CD4-positive, alpha-beta T cell treated with Interleukin-6 for 4 hours (primary cell): ENCODE results near the gene PARP3.
"Not testable (repeated sequence)": the region's sequence is repeated elsewhere in the genome, so short reads cannot be mapped to it uniquely, and the experiment has no call there.

Experiments used
- DNase-seq: peaks from one replicate; pipeline ENCODE4 v3.0.0-alpha.2; 2020; ENCODE audit warnings: mixed read lengths

The PARP3 gene

DNA sequence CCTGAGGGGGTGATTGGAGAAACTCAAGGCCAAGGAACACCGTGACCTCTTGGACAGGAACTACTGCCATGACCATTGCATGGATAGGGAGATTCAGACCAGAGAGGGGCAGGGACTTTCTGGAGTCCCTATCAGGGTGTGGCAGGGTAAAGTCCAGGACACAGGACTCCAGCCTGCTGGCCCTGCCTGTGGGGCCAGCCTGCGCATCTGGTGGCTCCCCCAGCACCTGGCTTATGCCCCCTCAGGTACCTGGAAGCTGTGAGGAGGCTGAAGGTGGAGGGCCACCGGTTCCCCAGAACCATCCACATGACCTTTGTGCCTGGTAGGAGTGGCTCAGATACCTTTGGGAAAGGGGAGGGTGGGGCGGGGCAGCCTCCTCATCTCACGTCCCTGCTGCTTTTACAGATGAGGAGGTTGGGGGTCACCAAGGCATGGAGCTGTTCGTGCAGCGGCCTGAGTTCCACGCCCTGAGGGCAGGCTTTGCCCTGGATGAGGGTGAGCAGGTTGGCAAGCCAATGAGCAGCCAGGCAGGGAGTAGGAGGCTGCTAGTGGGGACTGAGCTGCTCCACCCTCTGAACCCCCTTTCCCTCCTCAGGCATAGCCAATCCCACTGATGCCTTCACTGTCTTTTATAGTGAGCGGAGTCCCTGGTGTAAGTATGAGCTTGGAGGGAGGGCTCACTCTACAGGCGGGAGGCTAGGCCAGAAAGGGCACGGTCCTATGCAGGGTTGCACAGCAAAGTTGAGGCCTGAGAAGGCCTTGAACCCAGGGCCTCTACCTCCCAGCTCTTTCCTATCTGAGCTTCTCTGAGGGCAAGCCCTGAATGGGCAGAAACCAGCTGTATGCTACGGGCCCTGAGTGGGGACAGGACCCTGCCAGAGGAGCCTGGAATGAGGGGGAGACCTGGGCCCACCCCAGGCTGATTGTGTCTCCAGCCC is 44.1 kb downstream of the PARP3 start:
- DNase-seq, result no peak

DNA sequence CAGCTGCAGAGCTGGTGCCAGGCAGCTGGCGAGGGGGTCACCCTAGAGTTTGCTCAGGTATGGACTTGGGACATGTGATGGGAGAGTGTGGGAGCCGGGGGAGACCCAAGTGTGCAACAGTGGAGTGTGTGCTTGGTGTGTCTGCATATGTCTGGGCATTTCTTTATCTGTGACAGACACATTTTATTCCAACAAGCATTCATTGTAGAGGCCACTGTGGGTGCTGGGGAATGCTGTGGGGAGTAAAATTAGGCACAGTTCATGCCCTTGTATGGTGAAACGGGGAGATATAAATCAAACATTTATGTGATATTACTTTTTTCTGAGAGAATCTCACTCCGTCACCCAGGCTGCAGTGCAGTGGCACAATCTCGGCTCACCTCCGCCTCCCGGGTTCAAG is 45.4 kb downstream of the PARP3 start:
- DNase-seq, result no peak

DNA sequence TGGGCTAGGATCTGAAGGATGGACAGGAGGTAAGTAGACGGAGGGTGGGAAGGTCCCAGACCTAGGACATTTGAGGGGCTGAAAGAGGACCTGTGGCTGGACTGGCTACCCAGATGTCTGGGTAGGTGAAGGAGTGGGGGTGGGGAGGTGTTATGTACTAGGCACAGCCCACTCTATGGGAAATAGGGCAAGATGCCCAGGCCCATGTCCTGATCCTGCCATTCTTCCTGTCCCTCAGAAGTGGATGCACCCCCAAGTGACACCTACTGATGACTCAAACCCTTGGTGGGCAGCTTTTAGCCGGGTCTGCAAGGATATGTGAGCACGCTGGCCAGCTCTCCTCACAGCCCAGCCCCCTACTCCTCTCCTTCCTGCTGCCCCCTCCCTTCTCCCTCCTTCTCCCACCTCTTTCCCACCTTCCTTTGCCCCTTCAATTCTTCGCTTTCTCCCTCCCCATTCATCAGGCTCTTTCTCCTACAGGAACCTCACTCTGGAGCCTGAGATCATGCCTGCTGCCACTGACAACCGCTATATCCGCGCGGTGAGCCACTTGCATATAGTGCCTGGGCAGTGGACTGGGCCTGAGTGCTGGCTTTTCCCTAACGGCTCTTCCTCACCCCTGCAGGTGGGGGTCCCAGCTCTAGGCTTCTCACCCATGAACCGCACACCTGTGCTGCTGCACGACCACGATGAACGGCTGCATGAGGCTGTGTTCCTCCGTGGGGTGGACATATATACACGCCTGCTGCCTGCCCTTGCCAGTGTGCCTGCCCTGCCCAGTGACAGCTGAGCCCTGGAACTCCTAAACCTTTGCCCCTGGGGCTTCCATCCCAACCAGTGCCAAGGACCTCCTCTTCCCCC is 46.4 kb downstream of the PARP3 start:
- DNase-seq, result no peak

DNA sequence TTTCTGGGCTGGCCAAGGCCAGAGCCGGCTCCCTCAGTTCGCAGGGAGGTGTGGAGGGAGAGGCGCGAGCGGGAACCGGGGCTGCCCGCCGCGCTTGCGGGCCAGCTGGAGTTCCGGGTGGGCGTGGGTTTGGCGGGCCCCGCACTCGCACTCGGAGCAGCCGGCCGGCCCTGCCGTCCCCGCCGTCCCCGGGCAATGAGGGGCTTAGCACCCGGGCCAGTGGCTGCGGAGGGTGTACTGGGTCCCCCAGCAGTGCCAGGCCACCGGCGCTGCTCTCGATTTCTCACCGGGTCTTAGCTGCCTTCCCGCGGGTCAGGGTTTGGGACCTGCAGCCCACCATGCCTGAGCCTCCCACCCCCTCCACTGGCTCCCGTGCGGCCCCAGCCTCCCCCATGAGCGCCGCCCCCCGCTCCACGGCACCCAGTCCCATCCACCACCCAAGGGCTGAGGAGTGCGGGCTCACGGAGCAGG is 48.4 kb downstream of the PARP3 start:
- DNase-seq, result not testable (repeated sequence)

DNA sequence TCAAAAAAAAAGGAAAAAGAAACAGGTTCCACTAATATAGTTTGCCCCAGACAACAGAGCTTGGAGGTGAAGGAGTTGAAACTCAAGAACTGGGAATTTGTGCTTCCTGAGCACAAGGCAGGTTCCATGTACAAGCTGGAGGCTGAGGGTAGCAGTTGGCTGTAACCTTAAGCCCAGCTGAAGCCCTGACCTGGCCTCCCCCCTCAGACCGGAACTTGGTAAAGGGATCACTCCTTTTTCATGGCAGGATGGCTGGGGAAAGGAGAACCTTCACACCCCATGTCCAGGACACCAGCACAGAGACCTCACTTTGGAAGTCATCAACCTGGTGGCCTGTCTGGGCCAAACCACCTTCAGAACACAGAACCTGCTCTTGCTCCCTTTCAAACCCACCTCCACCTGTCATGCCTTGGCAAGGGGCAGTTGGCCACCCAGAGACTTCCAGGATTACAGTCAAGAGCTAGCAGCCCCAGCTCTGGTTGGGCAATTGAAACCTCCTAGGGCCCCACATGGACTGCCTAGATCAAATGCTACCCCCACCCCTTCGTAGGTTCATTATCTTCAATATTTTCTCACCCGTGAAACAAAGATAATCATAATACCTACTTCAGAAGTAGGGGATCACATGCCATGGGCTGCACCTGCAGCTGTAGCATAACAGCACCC is 50.0 kb downstream of the PARP3 start:
- DNase-seq, result no peak

DNA sequence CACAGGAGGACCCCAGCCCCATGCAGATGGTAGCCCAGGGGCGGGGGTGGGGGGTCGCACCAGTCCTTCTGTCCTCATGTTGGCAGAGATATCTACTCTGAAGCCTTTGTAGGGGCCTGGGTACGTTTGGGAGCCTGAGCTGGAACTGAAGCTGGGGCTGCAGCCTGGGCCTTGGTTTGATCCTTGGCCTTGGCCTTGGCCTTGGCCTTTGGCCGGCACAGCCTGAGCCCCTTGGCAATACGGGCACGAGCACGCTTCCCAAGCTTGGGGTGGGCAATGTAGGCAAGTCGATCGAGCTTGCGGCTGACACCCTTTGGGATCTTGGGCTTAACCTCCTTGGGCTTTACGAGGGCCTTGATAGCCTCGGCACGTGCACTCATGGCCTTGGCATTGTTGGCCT is 51.5 kb downstream of the PARP3 start:
- DNase-seq, result not testable (repeated sequence)

DNA sequence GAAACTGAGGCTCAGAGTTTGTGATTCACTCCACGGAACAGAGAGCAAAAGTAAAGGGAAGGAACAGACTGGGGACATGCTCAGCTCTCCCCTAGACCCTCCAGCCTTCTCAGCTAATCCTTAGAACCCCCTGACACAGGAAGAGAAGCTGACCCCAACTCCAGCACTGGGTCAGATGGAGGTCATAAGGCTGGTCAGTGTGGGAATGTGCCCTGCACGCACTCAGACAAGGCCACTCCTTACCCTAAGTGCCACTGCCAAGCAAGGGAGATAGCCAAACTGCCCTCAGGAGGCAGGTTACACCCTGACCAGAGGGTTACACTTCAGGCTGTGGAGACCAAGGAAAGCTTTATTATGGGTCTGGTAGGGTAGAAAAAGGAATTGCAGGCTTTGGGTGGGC is 52.4 kb downstream of the PARP3 start:
- no peak for DNase-seq

DNA sequence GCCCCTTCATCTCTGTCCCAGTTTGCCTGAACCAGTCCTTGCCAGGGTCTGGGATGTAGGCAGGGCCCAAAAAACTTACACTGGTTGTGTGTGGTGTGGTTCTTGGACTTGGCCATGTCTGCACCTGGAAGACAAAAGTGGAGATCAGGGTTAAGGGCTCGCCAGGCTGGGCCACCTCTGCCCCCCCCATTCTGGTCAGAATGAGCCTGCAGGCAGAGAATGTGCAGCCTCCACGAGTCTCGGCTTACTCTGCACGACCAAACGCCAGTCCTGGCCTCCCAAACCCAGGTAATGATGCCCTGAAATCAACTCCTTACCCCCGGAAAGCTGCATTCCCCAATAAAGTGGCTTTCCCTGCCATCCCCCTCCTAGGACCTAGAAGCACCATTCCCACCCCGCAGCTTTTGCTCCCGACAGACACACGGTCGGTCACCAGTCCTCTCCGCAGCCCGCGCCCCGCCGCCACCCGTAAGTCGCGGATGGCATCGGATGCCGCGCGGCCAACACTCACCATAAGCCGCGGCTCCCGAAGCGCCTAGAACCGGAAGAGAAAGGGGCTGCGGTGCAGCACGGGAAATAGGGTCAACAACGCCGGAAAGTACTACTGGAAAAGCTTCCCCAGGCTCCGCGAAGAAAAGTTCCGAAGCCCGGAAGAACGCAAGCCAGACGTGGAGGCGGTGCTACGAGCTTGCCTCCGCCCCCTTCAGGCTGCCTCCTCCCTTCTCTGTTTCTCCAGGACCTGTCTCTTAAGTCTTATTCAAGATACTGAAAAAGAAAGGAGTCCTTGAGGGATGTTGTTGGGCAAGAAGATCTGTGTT is 53.4 kb downstream of the PARP3 start, which contains the start of gene RPL29:
Gene RPL29, minus strand, starts transcription at position 550 of the 818 bp plus-strand sequence. Its CDS starts 434 bp downstream, at position 116.
- DNase-seq, result peak; percentile 94

DNA sequence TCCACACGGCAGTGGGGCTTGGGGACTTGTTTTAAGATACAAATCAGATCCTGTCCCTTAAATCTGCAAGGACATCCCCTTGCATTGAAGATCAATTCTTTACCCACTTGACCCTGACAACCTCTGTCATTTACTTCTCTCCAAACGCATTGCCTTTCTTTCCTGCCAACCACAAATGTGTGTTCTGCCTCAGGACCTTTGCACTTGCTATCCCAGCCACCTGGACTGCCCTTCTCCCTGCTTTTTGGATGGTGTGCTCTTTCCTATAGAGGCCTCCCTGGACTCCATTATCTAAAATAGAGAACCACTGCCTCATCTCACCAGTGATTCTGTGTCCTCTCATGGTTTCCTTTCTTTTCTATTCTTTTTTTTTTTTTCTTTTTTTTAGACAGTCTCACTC is 55.0 kb downstream of the PARP3 start:
- no peak for DNase-seq

DNA sequence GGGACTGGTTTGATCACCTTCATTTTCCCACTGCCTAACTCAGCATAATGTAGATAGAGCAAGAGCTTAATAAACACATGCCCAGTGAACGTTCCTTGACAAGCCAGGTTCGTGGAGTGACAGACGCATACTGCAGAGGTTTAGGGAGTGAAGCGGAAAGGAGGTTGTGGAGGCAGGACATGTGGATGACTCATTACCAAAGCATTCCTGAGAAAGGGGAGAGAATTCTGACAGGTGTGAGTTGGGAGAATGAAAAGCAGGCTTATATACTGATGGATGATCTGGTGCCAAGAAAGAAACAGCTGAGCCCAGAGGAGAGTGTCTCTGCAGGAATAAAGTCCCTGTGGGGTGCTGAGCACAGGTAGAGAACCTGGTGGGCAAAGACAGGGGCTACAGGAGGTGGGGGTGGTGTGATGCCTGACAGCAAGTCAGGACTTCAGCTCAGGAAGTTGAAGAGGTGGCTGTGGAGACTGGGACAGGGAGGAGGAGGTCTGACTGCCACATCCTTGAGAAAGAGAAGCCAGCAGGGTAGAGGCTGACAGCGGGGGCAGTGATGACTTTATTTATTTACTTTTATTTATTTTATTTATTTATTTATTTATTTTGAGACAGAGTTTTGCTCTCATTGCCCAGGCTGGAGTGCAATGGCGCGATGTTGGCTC is 55.9 kb downstream of the PARP3 start:
- no peak for DNase-seq
